ENCODE data around the gene MYL12A. TPM values are rescaled to one million over a fixed set of nuclear protein-coding genes. Genes with fewer than 3 reads are reported as not detected.
A peak's percentile ranks its signal among the peaks of the same experiment; 100 is the strongest.

MYL12A gene
- total and polyA plus RNA-seq, 8 donors = 148 to 630 (median 255) TPM

DNA sequence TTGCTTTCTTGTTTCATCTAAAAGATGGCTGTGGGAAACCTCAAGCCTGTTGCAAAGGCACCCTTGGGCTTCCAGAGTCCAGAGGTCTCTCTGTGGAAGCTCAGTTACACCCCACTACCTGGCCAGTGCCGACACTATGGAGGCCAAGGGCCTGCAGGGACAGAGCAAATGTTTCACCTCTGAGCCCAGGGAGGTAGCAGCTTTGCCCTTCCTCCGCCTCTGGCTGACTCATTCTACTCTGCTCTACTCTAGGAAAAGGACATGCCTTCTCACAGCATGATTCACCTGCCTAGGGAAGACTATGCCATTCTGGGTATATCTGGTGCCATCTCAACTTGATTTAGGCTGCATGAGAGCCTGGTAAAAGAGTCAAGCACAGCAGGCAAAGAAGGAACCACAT lies 40.0 kb upstream of the MYL12A start:
- TF ChIP-seq POLR2AphosphoS5 (IDR thresholded peaks at IDR 0.05) (peak in 1 of 3 donors; percentile 23), POLR2A (IDR thresholded peaks at IDR 0.05) (no peak), EP300 (IDR thresholded peaks at IDR 0.05) (no peak)
- TF ChIP-seq, protein P1, sequence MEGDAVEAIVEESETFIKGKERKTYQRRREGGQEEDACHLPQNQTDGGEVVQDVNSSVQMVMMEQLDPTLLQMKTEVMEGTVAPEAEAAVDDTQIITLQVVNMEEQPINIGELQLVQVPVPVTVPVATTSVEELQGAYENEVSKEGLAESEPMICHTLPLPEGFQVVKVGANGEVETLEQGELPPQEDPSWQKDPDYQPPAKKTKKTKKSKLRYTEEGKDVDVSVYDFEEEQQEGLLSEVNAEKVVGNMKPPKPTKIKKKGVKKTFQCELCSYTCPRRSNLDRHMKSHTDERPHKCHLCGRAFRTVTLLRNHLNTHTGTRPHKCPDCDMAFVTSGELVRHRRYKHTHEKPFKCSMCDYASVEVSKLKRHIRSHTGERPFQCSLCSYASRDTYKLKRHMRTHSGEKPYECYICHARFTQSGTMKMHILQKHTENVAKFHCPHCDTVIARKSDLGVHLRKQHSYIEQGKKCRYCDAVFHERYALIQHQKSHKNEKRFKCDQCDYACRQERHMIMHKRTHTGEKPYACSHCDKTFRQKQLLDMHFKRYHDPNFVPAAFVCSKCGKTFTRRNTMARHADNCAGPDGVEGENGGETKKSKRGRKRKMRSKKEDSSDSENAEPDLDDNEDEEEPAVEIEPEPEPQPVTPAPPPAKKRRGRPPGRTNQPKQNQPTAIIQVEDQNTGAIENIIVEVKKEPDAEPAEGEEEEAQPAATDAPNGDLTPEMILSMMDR (IDR thresholded peaks at IDR 0.05) = no peak
- no peak for DNase-seq
- intact Hi-C loops (cut with DNase I; ENCODE audit: low total_unique reads) = no loop called here
- H3K4me1 ChIP-seq = peaks cover 0 to 22% (median 10%) of the 10 kb centered on the region in 4 donors
- peaks cover 0 to 23% (median 0%) of the 10 kb centered on the region in 4 donors for H3K9me3 ChIP-seq
- no peaks in the 10 kb centered on the region for H3K27me3 ChIP-seq
- no peak overlapping the region for H3K4me3 ChIP-seq
- peaks cover 0 to 6% (median 0%) of the 10 kb centered on the region in 4 donors for H3K36me3 ChIP-seq
- peak overlapping the region in 2 of 5 donors; percentile 20 to 43 for H3K27ac ChIP-seq
- WGBS, 5 donors = 65 to 88% (median 82%) methylated on average over 2 of the region's 2 CpGs

DNA sequence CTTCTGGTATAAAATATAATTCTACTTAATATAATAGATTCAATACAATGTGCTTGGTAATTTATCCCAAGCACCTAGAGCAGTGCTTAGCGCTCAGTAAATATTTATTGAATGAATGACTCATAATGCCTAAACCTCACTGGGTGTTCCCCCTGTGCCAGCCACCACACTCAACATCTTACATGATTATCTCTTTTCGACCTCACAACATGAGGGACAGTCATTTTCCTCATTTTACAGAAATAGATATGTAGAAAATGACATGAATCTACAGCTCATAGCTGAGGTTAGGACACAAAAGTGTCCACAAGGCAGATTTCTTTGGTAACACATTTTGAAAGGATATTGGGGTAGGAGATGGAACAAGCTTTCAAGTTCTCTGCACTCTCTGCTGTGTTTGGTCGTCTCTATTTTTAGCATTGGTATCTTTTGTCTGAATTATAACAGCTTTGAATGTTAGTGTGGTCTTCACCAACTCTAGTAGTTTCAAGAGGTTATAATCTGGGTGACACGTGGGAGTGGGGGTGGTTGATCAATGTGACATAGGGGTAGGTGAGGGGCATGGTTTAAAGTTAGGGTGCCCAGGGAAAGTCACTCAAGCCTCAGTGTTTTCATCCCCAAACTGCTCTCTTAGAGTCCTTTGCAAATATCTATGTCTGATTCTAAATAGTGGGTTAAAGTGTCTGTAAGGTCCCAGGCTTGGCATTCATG lies 37.6 kb upstream of the MYL12A start:
- TF ChIP-seq POLR2AphosphoS5 (IDR thresholded peaks at IDR 0.05) (no peak), EP300 (IDR thresholded peaks at IDR 0.05) (no peak), POLR2A (IDR thresholded peaks at IDR 0.05) (no peak)
- no peak overlapping the region for H3K4me3 ChIP-seq
- 66 to 76% (median 73%) methylated on average over 4 of the region's 4 CpGs for WGBS, 5 donors
- H3K9me3 ChIP-seq = peaks cover 0 to 9% (median 0%) of the 10 kb centered on the region in 4 donors
- no peaks in the 10 kb centered on the region for H3K27me3 ChIP-seq
- peaks cover 0 to 35% (median 20%) of the 10 kb centered on the region in 4 donors for H3K4me1 ChIP-seq
- DNase-seq = no peak
- H3K27ac ChIP-seq = peak overlapping the region in 3 of 5 donors; percentile 40 to 66 (median 53)
- intact Hi-C loops (cut with DNase I; ENCODE audit: low total_unique reads) = no loop called here
- peaks cover 0 to 14% (median 3%) of the 10 kb centered on the region in 4 donors for H3K36me3 ChIP-seq

GRCh38 chr18:3211236-3211992 lies 36.2 kb upstream of the MYL12A start:
- H3K27ac ChIP-seq = peak overlapping the region in 2 of 5 donors; percentile 26 to 29
- H3K4me3 ChIP-seq = no peak overlapping the region
- TF ChIP-seq POLR2AphosphoS5 (IDR thresholded peaks at IDR 0.05) (peak in 1 of 3 donors; percentile 35), EP300 (IDR thresholded peaks at IDR 0.05) (no peak)
- intact Hi-C loops (cut with DNase I; ENCODE audit: low total_unique reads) = no loop called here
- H3K27me3 ChIP-seq = no peaks in the 10 kb centered on the region
- whole genome bisulfite sequencing, 5 donors = 39 to 60% (median 53%) methylated on average over 5 of the region's 5 CpGs
- H3K9me3 ChIP-seq = no peaks in the 10 kb centered on the region
- H3K4me1 ChIP-seq = peaks cover 0 to 35% (median 20%) of the 10 kb centered on the region in 4 donors
- DNase-seq = peak in 1 of 2 donors; percentile 44
- peaks cover 0 to 12% (median 5%) of the 10 kb centered on the region in 4 donors for H3K36me3 ChIP-seq

DNA sequence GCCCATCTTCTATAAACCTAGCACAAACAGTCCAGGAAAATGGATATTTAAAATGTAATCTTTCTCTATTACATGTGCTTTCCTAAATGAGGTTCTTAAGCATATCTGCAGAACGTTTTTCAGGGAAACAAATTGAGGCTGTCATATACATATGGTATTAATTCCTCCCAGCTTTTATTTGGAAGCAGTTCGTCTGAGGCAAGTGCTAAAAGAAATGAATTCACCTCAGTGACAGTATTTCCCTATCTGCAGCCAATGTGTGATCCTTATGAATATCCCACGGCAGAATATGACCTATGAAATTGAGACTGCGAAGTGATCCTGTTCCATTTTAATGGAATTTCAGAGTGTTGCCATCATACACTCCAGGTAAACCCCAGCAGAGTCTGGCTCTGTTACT lies 34.9 kb upstream of the MYL12A start:
- no peak for TF ChIP-seq EP300 (IDR thresholded peaks at IDR 0.05)
- TF ChIP-seq, protein P1 (IDR thresholded peaks at IDR 0.05) = no peak
- no peak for TF ChIP-seq POLR2A (IDR thresholded peaks at IDR 0.05)
- no peak for TF ChIP-seq POLR2AphosphoS5 (IDR thresholded peaks at IDR 0.05)
- H3K27me3 ChIP-seq = no peaks in the 10 kb centered on the region
- H3K27ac ChIP-seq = peak overlapping the region in 2 of 5 donors; percentile 37 to 40
- H3K36me3 ChIP-seq = peaks cover 0 to 12% (median 5%) of the 10 kb centered on the region in 4 donors
- intact Hi-C loops (cut with DNase I; ENCODE audit: low total_unique reads) = no loop called here
- WGBS, 5 donors = 67 to 86% (median 75%) methylated on average over 4 of the region's 4 CpGs
- no peaks in the 10 kb centered on the region for H3K9me3 ChIP-seq
- H3K4me3 ChIP-seq = no peak overlapping the region
- peaks cover 0 to 42% (median 23%) of the 10 kb centered on the region in 4 donors for H3K4me1 ChIP-seq
- peak in 1 of 2 donors; percentile 33 for DNase-seq
